ENCODE measurements around the gene GCH1.

DNA sequence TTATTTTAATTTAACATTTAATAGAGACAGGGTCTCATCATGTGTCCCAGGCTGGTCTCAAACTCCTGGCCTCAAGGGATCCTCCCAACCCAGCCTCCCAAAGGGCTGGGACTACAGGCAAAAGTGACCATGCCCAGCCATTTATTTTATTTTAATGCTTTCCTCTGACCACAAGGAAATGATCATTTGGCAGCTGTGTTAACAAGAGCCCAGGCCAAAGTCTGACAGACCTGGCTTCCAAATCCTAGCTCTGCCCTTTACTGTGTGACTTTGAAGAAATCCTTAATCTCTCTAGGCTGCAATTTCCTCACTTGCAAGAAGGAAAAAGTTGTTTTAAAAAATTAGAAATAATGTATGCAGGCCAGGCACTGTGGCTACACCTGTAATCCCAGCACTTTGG is 16.7 kb upstream of the GCH1 start:
- TF ChIP-seq, protein P1, sequence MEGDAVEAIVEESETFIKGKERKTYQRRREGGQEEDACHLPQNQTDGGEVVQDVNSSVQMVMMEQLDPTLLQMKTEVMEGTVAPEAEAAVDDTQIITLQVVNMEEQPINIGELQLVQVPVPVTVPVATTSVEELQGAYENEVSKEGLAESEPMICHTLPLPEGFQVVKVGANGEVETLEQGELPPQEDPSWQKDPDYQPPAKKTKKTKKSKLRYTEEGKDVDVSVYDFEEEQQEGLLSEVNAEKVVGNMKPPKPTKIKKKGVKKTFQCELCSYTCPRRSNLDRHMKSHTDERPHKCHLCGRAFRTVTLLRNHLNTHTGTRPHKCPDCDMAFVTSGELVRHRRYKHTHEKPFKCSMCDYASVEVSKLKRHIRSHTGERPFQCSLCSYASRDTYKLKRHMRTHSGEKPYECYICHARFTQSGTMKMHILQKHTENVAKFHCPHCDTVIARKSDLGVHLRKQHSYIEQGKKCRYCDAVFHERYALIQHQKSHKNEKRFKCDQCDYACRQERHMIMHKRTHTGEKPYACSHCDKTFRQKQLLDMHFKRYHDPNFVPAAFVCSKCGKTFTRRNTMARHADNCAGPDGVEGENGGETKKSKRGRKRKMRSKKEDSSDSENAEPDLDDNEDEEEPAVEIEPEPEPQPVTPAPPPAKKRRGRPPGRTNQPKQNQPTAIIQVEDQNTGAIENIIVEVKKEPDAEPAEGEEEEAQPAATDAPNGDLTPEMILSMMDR (IDR thresholded peaks at IDR 0.05) = no peak
- TF ChIP-seq CHD2 (IDR thresholded peaks at IDR 0.05; ENCODE audit: low read length, partially characterized antibody) = no peak

All from A549 (cell line).